CD4-positive, alpha-beta T cell (primary cell): Measurements from ENCODE around the gene HIRIP3. TPM values are rescaled to one million over a fixed set of nuclear protein-coding genes. Genes with fewer than 3 reads are reported as not detected.

Experiments used
- ATAC-seq: fragments of 200-7000 bp; cut with Tn5 transposase; one replicate; pipeline ENCODE4 v1.10.0; 2022; ENCODE audit warnings: mild to moderate bottlenecking; ENCODE audit not compliant: poor library complexity
- CTCF ChIA-PET: fragments of 350-600 bp; sonication (Branson Sonifier 250); formaldehyde crosslinking; loops from one replicate; lab custom pipeline; 2021; ENCODE audit warnings: antibody characterized with exemption, inconsistent platforms; lab: Charles Lee
- POLR2A ChIA-PET: fragments of 350-600 bp; sonication (Branson Sonifier 250); formaldehyde crosslinking; loops from one replicate; lab custom pipeline; 2021; ENCODE audit warnings: antibody characterized with exemption, inconsistent platforms; lab: Charles Lee
- DNase-seq, 14 experiments: peaks; one replicate each; pipeline ENCODE4 v3.0.0-alpha.2; 2013 to 2020; ENCODE audit warnings: mixed read lengths in 2 of 14
- H3K27ac ChIP-seq, 2 donors: one replicate each; pipeline versions ENCODE4 v1.5.1 to v1.7.0; 2013; ENCODE audit warnings: low read length in 2 of 2, low read depth in 1 of 2, mild to moderate bottlenecking in 1 of 2
- H3K27me3 ChIP-seq, 2 experiments: 1 replicate in 1 of 2; 2 replicates in 1 of 2; pipeline versions ENCODE4 v1.6.1 to v1.7.0; 2013; ENCODE audit warnings: low read length in 2 of 2, control low read depth in 1 of 2, mild to moderate bottlenecking in 1 of 2, moderate library complexity in 1 of 2; ENCODE audit not compliant: insufficient read depth in 2 of 2, control insufficient read depth in 1 of 2
- H3K36me3 ChIP-seq: one replicate; pipeline ENCODE4 v1.6.1; 2013; ENCODE audit warnings: low read length, control low read depth; ENCODE audit not compliant: insufficient read depth
- H3K4me1 ChIP-seq: one replicate; pipeline ENCODE4 v1.6.1; 2013; ENCODE audit warnings: low read length, control low read depth; ENCODE audit not compliant: insufficient read depth
- H3K4me3 ChIP-seq: one replicate; pipeline ENCODE4 v1.5.1; 2013; ENCODE audit warnings: mild to moderate bottlenecking, low read length, moderate library complexity
- H3K9me3 ChIP-seq, 2 experiments: 1 replicate in 1 of 2; 2 replicates in 1 of 2; pipeline versions ENCODE4 v1.6.1 to v1.7.0; 2013; ENCODE audit warnings: low read length in 2 of 2, mild to moderate bottlenecking in 2 of 2, control low read depth in 1 of 2, moderate library complexity in 1 of 2; ENCODE audit not compliant: control insufficient read depth in 1 of 2, insufficient read depth in 1 of 2
- H3K27ac Mint-ChIP-seq: one replicate; pipeline ENCODE4 v1.8.0; 2020; ENCODE audit warnings: mixed read lengths
- H3K27me3 Mint-ChIP-seq: one replicate; pipeline ENCODE4 v1.8.0; 2021; ENCODE audit warnings: mixed read lengths
- H3K36me3 Mint-ChIP-seq: one replicate; pipeline ENCODE4 v1.8.0; 2021; ENCODE audit warnings: low read depth, mixed read lengths
- H3K4me1 Mint-ChIP-seq: one replicate; pipeline ENCODE4 v1.8.0; 2021; ENCODE audit warnings: low read depth, mixed read lengths
- H3K4me3 Mint-ChIP-seq: one replicate; pipeline ENCODE4 v1.8.0; 2020; ENCODE audit warnings: mild to moderate bottlenecking, mixed read lengths
- H3K9me3 Mint-ChIP-seq: one replicate; pipeline ENCODE4 v1.8.0; 2020; ENCODE audit warnings: mixed read lengths
- intact Hi-C, 2 experiments: fragments of 100-400 bp; cut with DNase I in 1 of 2; cut with micrococcal nuclease in 1 of 2; formaldehyde crosslinking; loops; one replicate each; pipeline versions ENCODE4 v1.15.1 to v1.9.0; 2023 to 2025; cut with DNase I, micrococcal nuclease
- total RNA-seq, 174 experiments: library from RNA in 2 of 174; stranded (reverse) in 2 of 174; gene quantifications; one replicate each; pipeline ENCODE4 v1.2.3 and lab custom pipeline; 2021 to 2026
- TF ChIP-seq, protein P1 (sequence below): fragments of 200-600 bp; IDR thresholded peaks from one replicate; pipeline ENCODE4 v1.8.0; 2022; ENCODE audit warnings: antibody characterized with exemption, mild to moderate bottlenecking

The HIRIP3 gene
- total RNA-seq, 2 experiments from 2014 or later: 8.5 to 11.8 TPM

DNA sequence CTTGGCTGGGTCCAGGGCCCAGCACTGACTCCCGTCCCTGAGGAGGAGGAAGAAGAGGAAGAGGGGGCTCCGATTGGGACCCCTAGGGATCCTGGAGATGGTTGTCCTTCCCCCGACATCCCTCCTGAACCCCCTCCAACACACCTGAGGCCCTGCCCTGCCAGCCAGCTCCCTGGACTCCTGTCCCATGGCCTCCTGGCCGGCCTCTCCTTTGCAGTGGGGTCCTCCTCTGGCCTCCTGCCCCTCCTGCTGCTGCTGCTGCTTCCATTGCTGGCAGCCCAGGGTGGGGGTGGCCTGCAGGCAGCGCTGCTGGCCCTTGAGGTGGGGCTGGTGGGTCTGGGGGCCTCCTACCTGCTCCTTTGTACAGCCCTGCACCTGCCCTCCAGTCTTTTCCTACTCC lies 8.5 kb downstream of the HIRIP3 start:
- Histone ChIP-seq H3K9me3 (no peaks in the 10 kb centered on the region), H3K36me3 (peaks cover 89% of the 10 kb centered on the region), H3K27ac (no peak overlapping the region), H3K4me1 (no peaks in the 10 kb centered on the region), H3K4me3 (no peak overlapping the region), H3K27me3 (no peaks in the 10 kb centered on the region)
- no peaks in the 10 kb centered on the region for H3K9me3 Mint-ChIP-seq
- H3K4me1 Mint-ChIP-seq: no peaks in the 10 kb centered on the region
- ATAC-seq: no peak
- intact Hi-C loops: no loop called here
- CTCF ChIA-PET: no interaction called here
- H3K36me3 Mint-ChIP-seq: peaks cover 80% of the 10 kb centered on the region
- H3K27me3 Mint-ChIP-seq: no peaks in the 10 kb centered on the region
- no peak overlapping the region for H3K4me3 Mint-ChIP-seq
- TF ChIP-seq, protein P1, sequence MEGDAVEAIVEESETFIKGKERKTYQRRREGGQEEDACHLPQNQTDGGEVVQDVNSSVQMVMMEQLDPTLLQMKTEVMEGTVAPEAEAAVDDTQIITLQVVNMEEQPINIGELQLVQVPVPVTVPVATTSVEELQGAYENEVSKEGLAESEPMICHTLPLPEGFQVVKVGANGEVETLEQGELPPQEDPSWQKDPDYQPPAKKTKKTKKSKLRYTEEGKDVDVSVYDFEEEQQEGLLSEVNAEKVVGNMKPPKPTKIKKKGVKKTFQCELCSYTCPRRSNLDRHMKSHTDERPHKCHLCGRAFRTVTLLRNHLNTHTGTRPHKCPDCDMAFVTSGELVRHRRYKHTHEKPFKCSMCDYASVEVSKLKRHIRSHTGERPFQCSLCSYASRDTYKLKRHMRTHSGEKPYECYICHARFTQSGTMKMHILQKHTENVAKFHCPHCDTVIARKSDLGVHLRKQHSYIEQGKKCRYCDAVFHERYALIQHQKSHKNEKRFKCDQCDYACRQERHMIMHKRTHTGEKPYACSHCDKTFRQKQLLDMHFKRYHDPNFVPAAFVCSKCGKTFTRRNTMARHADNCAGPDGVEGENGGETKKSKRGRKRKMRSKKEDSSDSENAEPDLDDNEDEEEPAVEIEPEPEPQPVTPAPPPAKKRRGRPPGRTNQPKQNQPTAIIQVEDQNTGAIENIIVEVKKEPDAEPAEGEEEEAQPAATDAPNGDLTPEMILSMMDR: no peak
- H3K27ac Mint-ChIP-seq: no peak overlapping the region
- POLR2A ChIA-PET: interaction anchor here (1.4 kb wide), 1 partner anchor 25 kb away, joined by 4 read pairs; the partner anchor contains the start of gene TMEM219
- no peak for DNase-seq

DNA sequence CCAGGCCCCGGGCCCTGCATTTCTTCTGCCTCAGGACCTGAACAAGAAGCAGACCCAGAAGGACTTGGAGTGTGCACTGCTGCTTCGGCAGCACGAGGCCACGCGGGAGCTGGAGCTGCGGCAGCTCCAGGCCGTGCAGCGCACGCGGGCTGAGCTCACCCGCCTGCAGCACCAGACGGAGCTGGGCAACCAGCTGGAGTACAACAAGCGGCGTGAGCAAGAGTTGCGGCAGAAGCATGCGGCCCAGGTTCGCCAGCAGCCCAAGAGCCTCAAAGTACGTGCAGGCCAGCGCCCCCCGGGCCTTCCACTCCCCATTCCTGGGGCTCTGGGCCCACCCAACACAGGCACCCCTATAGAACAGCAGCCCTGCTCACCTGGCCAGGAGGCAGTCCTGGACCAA lies 9.2 kb downstream of the HIRIP3 start:
- Histone ChIP-seq H3K4me3 (no peak overlapping the region), H3K27ac (no peak overlapping the region), H3K36me3 (peaks cover 91% of the 10 kb centered on the region), H3K27me3 (no peaks in the 10 kb centered on the region), H3K9me3 (no peaks in the 10 kb centered on the region), H3K4me1 (no peaks in the 10 kb centered on the region)
- no peaks in the 10 kb centered on the region for H3K27me3 Mint-ChIP-seq
- CTCF ChIA-PET: interaction anchor here (0.5 kb wide), 1 partner anchor 1025 kb away, joined by 3 read pairs; no protein-coding TSS in a partner anchor
- TF ChIP-seq, protein P1: no peak
- H3K4me3 Mint-ChIP-seq: no peak overlapping the region
- intact Hi-C loops: no loop called here
- no peak for DNase-seq
- H3K4me1 Mint-ChIP-seq: no peaks in the 10 kb centered on the region
- no peak for ATAC-seq
- H3K27ac Mint-ChIP-seq: no peak overlapping the region
- H3K9me3 Mint-ChIP-seq: no peaks in the 10 kb centered on the region
- POLR2A ChIA-PET: interaction anchor here (1.1 to 1.4 kb wide), 2 partner anchors 10 to 24 kb away, joined by 3 to 4 read pairs; partner anchors contain the start of genes INO80E and TMEM219
- H3K36me3 Mint-ChIP-seq: peaks cover 86% of the 10 kb centered on the region

DNA sequence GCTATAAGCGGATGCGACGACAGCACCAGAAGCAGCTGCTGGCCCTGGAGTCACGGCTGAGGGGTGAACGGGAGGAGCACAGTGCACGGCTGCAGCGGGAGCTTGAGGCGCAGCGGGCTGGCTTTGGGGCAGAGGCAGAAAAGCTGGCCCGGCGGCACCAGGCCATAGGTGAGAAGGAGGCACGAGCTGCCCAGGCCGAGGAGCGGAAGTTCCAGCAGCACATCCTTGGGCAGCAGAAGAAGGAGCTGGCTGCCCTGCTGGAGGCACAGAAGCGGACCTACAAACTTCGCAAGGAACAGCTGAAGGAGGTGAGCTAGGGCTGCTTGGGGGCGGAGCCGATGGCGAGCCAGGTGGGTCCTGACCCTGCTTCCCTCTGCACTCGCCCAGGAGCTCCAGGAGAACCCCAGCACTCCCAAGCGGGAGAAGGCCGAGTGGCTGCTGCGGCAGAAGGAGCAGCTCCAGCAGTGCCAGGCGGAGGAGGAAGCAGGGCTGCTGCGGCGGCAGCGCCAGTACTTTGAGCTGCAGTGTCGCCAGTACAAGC lies 10.1 kb downstream of the HIRIP3 start:
- DNase-seq: no peak
- Histone ChIP-seq H3K9me3 (no peaks in the 10 kb centered on the region), H3K4me1 (no peaks in the 10 kb centered on the region), H3K4me3 (no peak overlapping the region), H3K27ac (no peak overlapping the region), H3K27me3 (no peaks in the 10 kb centered on the region), H3K36me3 (peaks cover 87% of the 10 kb centered on the region)
- TF ChIP-seq, protein P1: no peak
- H3K36me3 Mint-ChIP-seq: peaks cover 91% of the 10 kb centered on the region
- no peaks in the 10 kb centered on the region for H3K27me3 Mint-ChIP-seq
- no peak overlapping the region for H3K4me3 Mint-ChIP-seq
- intact Hi-C loops: no loop called here
- H3K4me1 Mint-ChIP-seq: no peaks in the 10 kb centered on the region
- H3K27ac Mint-ChIP-seq: no peak overlapping the region
- CTCF ChIA-PET: no interaction called here
- POLR2A ChIA-PET: interaction anchor here (1.1 kb wide), 1 partner anchor 11 kb away, joined by 3 read pairs; the partner anchor contains the start of gene INO80E
- no peaks in the 10 kb centered on the region for H3K9me3 Mint-ChIP-seq
- ATAC-seq: no peak
